ENCODE data around the gene FTSJ3.
A peak's percentile ranks its signal among the peaks of the same experiment; 100 is the strongest.
"Not testable (repeated sequence)": the region's sequence is repeated elsewhere in the genome, so short reads cannot be mapped to it uniquely, and the experiment has no call there.

The FTSJ3 gene

GRCh38 chr17:63848834-63849689 lies 21.6 kb upstream of the FTSJ3 start:
- H3K4me3 Mint-ChIP-seq: peak overlapping the region; percentile 81
- H3K27ac Mint-ChIP-seq: peak overlapping the region; percentile 92
- H3K27me3 Mint-ChIP-seq: no peaks in the 10 kb centered on the region
- peaks cover 5% of the 10 kb centered on the region for H3K9me3 Mint-ChIP-seq
- peaks cover 19% of the 10 kb centered on the region for H3K4me1 Mint-ChIP-seq
- H3K36me3 Mint-ChIP-seq: no peaks in the 10 kb centered on the region

- H3K9me3 Mint-ChIP-seq: peaks cover 5% of the 10 kb centered on the region
- peak overlapping the region; percentile 91 for H3K27ac Mint-ChIP-seq
- peaks cover 25% of the 10 kb centered on the region for H3K4me1 Mint-ChIP-seq
- no peaks in the 10 kb centered on the region for H3K36me3 Mint-ChIP-seq
- no peaks in the 10 kb centered on the region for H3K27me3 Mint-ChIP-seq
- peak overlapping the region; percentile 69 for H3K4me3 Mint-ChIP-seq
These were observed 20.2 kb upstream of the FTSJ3 start for GRCh38 chr17:63847525-63848249.

- peaks cover 5% of the 10 kb centered on the region for H3K9me3 Mint-ChIP-seq
- no peak overlapping the region for H3K27ac Mint-ChIP-seq
- H3K27me3 Mint-ChIP-seq: no peaks in the 10 kb centered on the region
- no peaks in the 10 kb centered on the region for H3K36me3 Mint-ChIP-seq
- no peak overlapping the region for H3K4me3 Mint-ChIP-seq
- H3K4me1 Mint-ChIP-seq: peaks cover 36% of the 10 kb centered on the region
These were observed 18.0 kb upstream of the FTSJ3 start for GRCh38 chr17:63845509-63845908.

GRCh38 chr17:63843910-63844677 lies 16.6 kb upstream of the FTSJ3 start:
- peak overlapping the region; percentile 91 for H3K27ac Mint-ChIP-seq
- peaks cover 5% of the 10 kb centered on the region for H3K9me3 Mint-ChIP-seq
- H3K4me1 Mint-ChIP-seq: peaks cover 40% of the 10 kb centered on the region
- H3K36me3 Mint-ChIP-seq: no peaks in the 10 kb centered on the region
- no peaks in the 10 kb centered on the region for H3K27me3 Mint-ChIP-seq
- H3K4me3 Mint-ChIP-seq: peak overlapping the region; percentile 84

GRCh38 chr17:63843387-63843888 lies 16.0 kb upstream of the FTSJ3 start:
- not testable (repeated sequence) for H3K36me3 Mint-ChIP-seq, H3K27me3 Mint-ChIP-seq, H3K9me3 Mint-ChIP-seq
- Mint-ChIP-seq H3K4me3 (peak overlapping the region; percentile 84), H3K27ac (peak overlapping the region; percentile 91), H3K4me1 (peaks cover 43% of the 10 kb centered on the region)

- Mint-ChIP-seq H3K27ac (peak within 1 kb of the TSS; percentile 85), H3K4me1 (peaks cover 44% of the 10 kb centered on the region), H3K36me3 (no peaks in the 10 kb centered on the region), H3K9me3 (peaks cover under 1% of the 10 kb centered on the region), H3K4me3 (peak within 1 kb of the TSS; percentile 94), H3K27me3 (no peaks in the 10 kb centered on the region)
These were observed 15.3 kb upstream of the FTSJ3 start, which contains the start of gene SMARCD2 for GRCh38 chr17:63842540-63843386. Gene SMARCD2, minus strand, starts transcription at chr17:63842685. Its CDS starts 11 bp downstream, at chr17:63842674.

GRCh38 chr17:63842173-63842539 lies 14.7 kb upstream of the FTSJ3 start:
- H3K4me3 Mint-ChIP-seq: peak overlapping the region; percentile 94
- no peaks in the 10 kb centered on the region for H3K9me3 Mint-ChIP-seq
- peaks cover 43% of the 10 kb centered on the region for H3K4me1 Mint-ChIP-seq
- H3K27ac Mint-ChIP-seq: peak overlapping the region; percentile 85
- no peaks in the 10 kb centered on the region for H3K27me3 Mint-ChIP-seq
- no peaks in the 10 kb centered on the region for H3K36me3 Mint-ChIP-seq

- Mint-ChIP-seq H3K4me3 (peak overlapping the region; percentile 94), H3K27ac (peak overlapping the region; percentile 85), H3K27me3 (no peaks in the 10 kb centered on the region), H3K9me3 (no peaks in the 10 kb centered on the region), H3K36me3 (no peaks in the 10 kb centered on the region), H3K4me1 (peaks cover 45% of the 10 kb centered on the region)
These were observed 14.1 kb upstream of the FTSJ3 start for GRCh38 chr17:63841350-63842172.

GRCh38 chr17:63840591-63841349 lies 13.3 kb upstream of the FTSJ3 start:
- Mint-ChIP-seq H3K36me3 (no peaks in the 10 kb centered on the region), H3K9me3 (no peaks in the 10 kb centered on the region), H3K4me1 (peaks cover 48% of the 10 kb centered on the region), H3K4me3 (peak overlapping the region; percentile 94), H3K27me3 (no peaks in the 10 kb centered on the region), H3K27ac (peak overlapping the region; percentile 85)

GRCh38 chr17:63838631-63839171 lies 11.2 kb upstream of the FTSJ3 start:
- H3K4me1 Mint-ChIP-seq: peaks cover 57% of the 10 kb centered on the region
- H3K36me3 Mint-ChIP-seq: peaks cover 3% of the 10 kb centered on the region
- H3K27ac Mint-ChIP-seq: no peak overlapping the region
- H3K27me3 Mint-ChIP-seq: no peaks in the 10 kb centered on the region
- H3K9me3 Mint-ChIP-seq: no peaks in the 10 kb centered on the region
- H3K4me3 Mint-ChIP-seq: peak overlapping the region; percentile 23

GRCh38 chr17:63837962-63838600 lies 10.6 kb upstream of the FTSJ3 start:
- Mint-ChIP-seq H3K4me3 (peak overlapping the region; percentile 23), H3K27ac (peak overlapping the region; percentile 46), H3K9me3 (no peaks in the 10 kb centered on the region), H3K27me3 (no peaks in the 10 kb centered on the region), H3K36me3 (peaks cover 3% of the 10 kb centered on the region), H3K4me1 (peaks cover 56% of the 10 kb centered on the region)

GRCh38 chr17:63837480-63837879 lies 10.0 kb upstream of the FTSJ3 start:
- H3K4me3 Mint-ChIP-seq: no peak overlapping the region
- H3K4me1 Mint-ChIP-seq: peaks cover 56% of the 10 kb centered on the region
- H3K36me3 Mint-ChIP-seq: peaks cover 3% of the 10 kb centered on the region
- no peaks in the 10 kb centered on the region for H3K27me3 Mint-ChIP-seq
- H3K9me3 Mint-ChIP-seq: no peaks in the 10 kb centered on the region
- no peak overlapping the region for H3K27ac Mint-ChIP-seq

- no peaks in the 10 kb centered on the region for H3K27me3 Mint-ChIP-seq
These were observed 9.3 kb upstream of the FTSJ3 start for GRCh38 chr17:63836811-63837210.

More at GRCh38 chr17:63836811-63837210, 9.3 kb upstream of the FTSJ3 start:
- Mint-ChIP-seq H3K4me3 (no peak overlapping the region), H3K4me1 (peaks cover 62% of the 10 kb centered on the region), H3K27ac (no peak overlapping the region), H3K9me3 (no peaks in the 10 kb centered on the region), H3K36me3 (peaks cover 6% of the 10 kb centered on the region)
